HL-60 (cell line): ENCODE results near the gene RAB28.

Source experiments
- DNase-seq, 2 experiments: peaks; one replicate each; pipeline ENCODE4 v3.0.0-alpha.2; 2010 to 2020; ENCODE audit warnings: low read depth in 1 of 2, low spot score in 1 of 2
- H3K27ac ChIP-seq: fragments of 250-450 bp; sonication (Bioruptor Pico); replicated peaks from 2 replicates; pipeline ENCODE4 v1.5.1; 2020; ENCODE audit warnings: mild to moderate bottlenecking, moderate library complexity
- H3K27me3 ChIP-seq: fragments of 250-450 bp; sonication (Bioruptor Pico); 2 replicates; pipeline ENCODE4 v1.5.1; 2021; ENCODE audit warnings: mild to moderate bottlenecking, moderate library complexity; ENCODE audit not compliant: insufficient read depth, poor library complexity, severe bottlenecking
- H3K4me3 ChIP-seq: replicated peaks from 2 replicates; pipeline ENCODE4 v1.5.1; 2011; ENCODE audit warnings: mild to moderate bottlenecking, control low read depth, low read length; ENCODE audit not compliant: insufficient read depth
- GABPA ChIP-seq: IDR thresholded peaks from 2 replicates; pipeline ENCODE4 v1.6.1; 2012; ENCODE audit warnings: low read depth
- POLR2AphosphoS5 ChIP-seq: IDR thresholded peaks from 2 replicates; pipeline ENCODE4 v1.6.1; 2012; ENCODE audit warnings: low read depth
- SPI1 ChIP-seq: IDR thresholded peaks from 2 replicates; pipeline ENCODE4 v1.6.1; 2012; ENCODE audit warnings: low read depth, mild to moderate bottlenecking, borderline replicate concordance
- TF ChIP-seq, protein P1 (sequence below): IDR thresholded peaks from 2 replicates; pipeline ENCODE4 v1.6.1; 2012; ENCODE audit warnings: low read depth; ENCODE audit not compliant: insufficient replicate concordance
- TF ChIP-seq, protein P2 (sequence below): IDR thresholded peaks from one replicate; pipeline ENCODE4 v1.5.1; 2011; ENCODE audit warnings: low read length, control low read depth, inconsistent platforms; ENCODE audit not compliant: insufficient read depth

The RAB28 gene

DNA sequence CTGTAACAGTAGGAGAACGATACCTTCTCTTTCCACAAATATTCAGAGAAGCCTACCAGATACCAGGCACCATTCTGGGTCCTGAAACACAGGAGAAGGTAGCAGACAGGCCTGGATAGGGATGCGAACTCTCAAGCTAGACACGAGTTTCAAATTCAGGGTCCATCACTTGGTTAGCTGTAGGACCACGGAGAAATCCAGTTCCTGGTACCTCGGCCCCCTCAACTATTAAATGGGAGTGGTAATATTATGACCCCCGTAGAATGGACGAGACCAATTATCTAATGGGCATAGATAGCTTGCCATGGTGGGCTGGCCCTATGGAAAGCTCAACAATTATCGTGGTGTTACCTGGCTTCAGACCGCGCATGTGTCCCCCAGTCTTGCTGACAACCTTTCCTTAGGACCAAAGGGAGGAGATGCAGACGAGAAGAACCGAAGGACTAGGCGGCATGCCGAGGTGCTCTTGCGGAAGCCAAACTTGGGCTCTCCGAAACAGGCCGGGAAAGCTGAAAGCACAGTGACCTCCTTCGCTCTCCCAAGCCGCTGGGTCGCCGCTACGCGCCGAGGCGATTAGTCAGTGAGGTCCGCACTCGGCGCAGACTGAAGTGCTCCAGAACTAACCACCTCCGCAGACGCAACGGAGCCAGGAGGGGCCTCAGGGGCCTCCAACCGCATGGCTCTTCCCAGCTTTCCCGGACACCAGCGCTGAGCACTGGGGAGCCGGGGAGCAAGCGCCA, 40.5 kb upstream of the RAB28 start:
- Histone ChIP-seq H3K27me3 (peaks cover 51% of the 10 kb centered on the region), H3K4me3 (no peak overlapping the region), H3K27ac (no peak overlapping the region)
- no peak for TF ChIP-seq SPI1
- TF ChIP-seq, protein P1, sequence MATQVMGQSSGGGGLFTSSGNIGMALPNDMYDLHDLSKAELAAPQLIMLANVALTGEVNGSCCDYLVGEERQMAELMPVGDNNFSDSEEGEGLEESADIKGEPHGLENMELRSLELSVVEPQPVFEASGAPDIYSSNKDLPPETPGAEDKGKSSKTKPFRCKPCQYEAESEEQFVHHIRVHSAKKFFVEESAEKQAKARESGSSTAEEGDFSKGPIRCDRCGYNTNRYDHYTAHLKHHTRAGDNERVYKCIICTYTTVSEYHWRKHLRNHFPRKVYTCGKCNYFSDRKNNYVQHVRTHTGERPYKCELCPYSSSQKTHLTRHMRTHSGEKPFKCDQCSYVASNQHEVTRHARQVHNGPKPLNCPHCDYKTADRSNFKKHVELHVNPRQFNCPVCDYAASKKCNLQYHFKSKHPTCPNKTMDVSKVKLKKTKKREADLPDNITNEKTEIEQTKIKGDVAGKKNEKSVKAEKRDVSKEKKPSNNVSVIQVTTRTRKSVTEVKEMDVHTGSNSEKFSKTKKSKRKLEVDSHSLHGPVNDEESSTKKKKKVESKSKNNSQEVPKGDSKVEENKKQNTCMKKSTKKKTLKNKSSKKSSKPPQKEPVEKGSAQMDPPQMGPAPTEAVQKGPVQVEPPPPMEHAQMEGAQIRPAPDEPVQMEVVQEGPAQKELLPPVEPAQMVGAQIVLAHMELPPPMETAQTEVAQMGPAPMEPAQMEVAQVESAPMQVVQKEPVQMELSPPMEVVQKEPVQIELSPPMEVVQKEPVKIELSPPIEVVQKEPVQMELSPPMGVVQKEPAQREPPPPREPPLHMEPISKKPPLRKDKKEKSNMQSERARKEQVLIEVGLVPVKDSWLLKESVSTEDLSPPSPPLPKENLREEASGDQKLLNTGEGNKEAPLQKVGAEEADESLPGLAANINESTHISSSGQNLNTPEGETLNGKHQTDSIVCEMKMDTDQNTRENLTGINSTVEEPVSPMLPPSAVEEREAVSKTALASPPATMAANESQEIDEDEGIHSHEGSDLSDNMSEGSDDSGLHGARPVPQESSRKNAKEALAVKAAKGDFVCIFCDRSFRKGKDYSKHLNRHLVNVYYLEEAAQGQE, result no peak
- no peak for TF ChIP-seq POLR2AphosphoS5
- TF ChIP-seq, protein P2, sequence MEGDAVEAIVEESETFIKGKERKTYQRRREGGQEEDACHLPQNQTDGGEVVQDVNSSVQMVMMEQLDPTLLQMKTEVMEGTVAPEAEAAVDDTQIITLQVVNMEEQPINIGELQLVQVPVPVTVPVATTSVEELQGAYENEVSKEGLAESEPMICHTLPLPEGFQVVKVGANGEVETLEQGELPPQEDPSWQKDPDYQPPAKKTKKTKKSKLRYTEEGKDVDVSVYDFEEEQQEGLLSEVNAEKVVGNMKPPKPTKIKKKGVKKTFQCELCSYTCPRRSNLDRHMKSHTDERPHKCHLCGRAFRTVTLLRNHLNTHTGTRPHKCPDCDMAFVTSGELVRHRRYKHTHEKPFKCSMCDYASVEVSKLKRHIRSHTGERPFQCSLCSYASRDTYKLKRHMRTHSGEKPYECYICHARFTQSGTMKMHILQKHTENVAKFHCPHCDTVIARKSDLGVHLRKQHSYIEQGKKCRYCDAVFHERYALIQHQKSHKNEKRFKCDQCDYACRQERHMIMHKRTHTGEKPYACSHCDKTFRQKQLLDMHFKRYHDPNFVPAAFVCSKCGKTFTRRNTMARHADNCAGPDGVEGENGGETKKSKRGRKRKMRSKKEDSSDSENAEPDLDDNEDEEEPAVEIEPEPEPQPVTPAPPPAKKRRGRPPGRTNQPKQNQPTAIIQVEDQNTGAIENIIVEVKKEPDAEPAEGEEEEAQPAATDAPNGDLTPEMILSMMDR, result no peak
- TF ChIP-seq GABPA, result no peak
- DNase-seq, result no peak

DNA sequence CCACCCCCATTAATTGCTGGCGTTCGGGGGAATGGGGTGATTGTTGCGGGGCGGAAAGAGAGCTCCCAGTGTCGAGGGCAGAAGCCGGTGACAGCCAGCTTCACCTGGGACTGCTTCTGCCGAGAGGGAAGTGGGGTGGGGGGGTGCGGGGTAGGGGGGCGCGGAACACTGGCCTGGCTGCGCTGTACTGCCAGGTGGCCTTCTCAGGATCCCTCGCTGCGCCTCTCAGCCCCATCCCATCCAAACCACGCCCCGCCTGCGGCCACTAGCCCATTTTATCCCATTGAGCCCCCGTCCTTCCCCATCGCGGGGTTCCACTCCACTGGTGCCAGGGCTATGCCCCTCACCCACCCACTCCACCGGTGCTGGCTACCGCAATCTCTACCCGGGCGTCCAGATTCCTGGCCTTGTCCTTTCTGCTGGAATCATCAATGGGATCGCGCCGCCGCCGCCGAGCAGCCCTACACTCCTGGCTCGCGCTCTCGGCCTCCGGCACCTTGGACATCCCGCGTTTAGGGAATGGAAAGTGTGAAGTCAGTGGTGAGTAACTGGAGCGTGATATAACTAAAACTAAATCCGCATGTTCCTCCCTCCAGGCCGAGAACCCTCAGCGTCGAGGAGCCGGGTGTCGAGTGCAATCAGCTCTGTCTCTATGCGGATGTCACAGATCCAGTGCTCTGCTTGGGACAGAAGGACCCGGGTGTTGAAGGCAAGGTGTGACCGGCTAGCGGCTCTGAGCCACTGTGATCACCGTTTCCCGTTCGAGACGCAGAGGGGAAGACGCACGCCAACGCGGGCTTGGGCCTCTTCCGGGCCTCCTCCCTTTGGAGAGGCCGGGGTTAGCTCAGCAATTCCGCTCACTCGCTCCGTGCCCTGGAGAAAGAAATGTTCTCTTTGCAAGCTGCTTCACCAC, 39.7 kb upstream of the RAB28 start:
- TF ChIP-seq POLR2AphosphoS5, result no peak
- TF ChIP-seq SPI1, result no peak
- TF ChIP-seq, protein P1, result no peak
- TF ChIP-seq, protein P2, result no peak
- no peak for TF ChIP-seq GABPA
- no peak overlapping the region for H3K27ac ChIP-seq
- no peak for DNase-seq
- peaks cover 48% of the 10 kb centered on the region for H3K27me3 ChIP-seq
- H3K4me3 ChIP-seq, result no peak overlapping the region

DNA sequence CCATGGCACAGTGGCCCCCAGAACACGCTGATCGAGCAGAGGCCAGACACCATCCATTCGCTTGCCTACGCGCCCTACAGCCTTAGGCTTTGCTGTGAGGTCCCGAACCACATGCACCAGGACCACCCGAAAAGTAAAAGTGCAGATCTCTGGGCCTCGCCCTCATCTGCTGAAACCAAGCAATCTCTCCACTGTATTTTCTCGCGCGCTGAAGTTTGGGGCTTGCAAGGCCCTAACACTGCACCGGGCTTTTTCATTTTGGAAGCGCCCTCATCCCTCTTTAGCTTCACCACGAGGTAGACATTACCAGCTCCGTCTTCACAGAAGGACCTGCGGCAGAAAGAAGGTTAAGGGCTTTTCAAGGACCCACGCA, 39.0 kb upstream of the RAB28 start:
- Histone ChIP-seq H3K27ac (no peak overlapping the region), H3K4me3 (no peak overlapping the region), H3K27me3 (peaks cover 46% of the 10 kb centered on the region)
- no peak for DNase-seq
- TF ChIP-seq, protein P1, result no peak
- TF ChIP-seq SPI1, result no peak
- no peak for TF ChIP-seq POLR2AphosphoS5
- TF ChIP-seq GABPA, result no peak
- TF ChIP-seq, protein P2, result no peak
